Hematopoietic multipotent progenitor cell treated with erythropoietin and hydrocortisone succinate and interleukin-3 and kit ligand, for 17 days (in vitro differentiated cells): Measurements from ENCODE around the gene RSU1.

Source experiments
- DNase-seq: peaks from one replicate; pipeline ENCODE4 v3.0.0-alpha.2; 2015; ENCODE audit warnings: low spot score

The RSU1 gene

GRCh38 chr10:16674147-16674703 is 143.0 kb downstream of the RSU1 start:
- no peak for DNase-seq

GRCh38 chr10:16673443-16673842 is 143.8 kb downstream of the RSU1 start:
- no peak for DNase-seq

GRCh38 chr10:16663444-16663843 is 153.8 kb downstream of the RSU1 start:
- DNase-seq: no peak

GRCh38 chr10:16662923-16663322 is 154.3 kb downstream of the RSU1 start:
- DNase-seq: no peak

GRCh38 chr10:16656895-16657294 is 160.3 kb downstream of the RSU1 start:
- DNase-seq: no peak

- no peak for DNase-seq
Measured at GRCh38 chr10:16653224-16653623, 164.0 kb downstream of the RSU1 start.

- DNase-seq: no peak
Measured at GRCh38 chr10:16652154-16652553, 165.1 kb downstream of the RSU1 start.

GRCh38 chr10:16649757-16650156 is 167.5 kb downstream of the RSU1 start:
- no peak for DNase-seq

- no peak for DNase-seq
Measured at GRCh38 chr10:16648366-16648765, 168.9 kb downstream of the RSU1 start.

GRCh38 chr10:16646181-16647059 is 170.8 kb downstream of the RSU1 start:
- DNase-seq: no peak

- no peak for DNase-seq
Measured at GRCh38 chr10:16644146-16644545, 173.1 kb downstream of the RSU1 start.

GRCh38 chr10:16643502-16643901 is 173.7 kb downstream of the RSU1 start:
- no peak for DNase-seq

- DNase-seq: no peak
Measured at GRCh38 chr10:16640153-16640552, 177.1 kb downstream of the RSU1 start.

GRCh38 chr10:16639471-16639870 is 177.8 kb downstream of the RSU1 start:
- no peak for DNase-seq

- no peak for DNase-seq
Measured at GRCh38 chr10:16632996-16633395, 184.2 kb downstream of the RSU1 start.

- no peak for DNase-seq
Measured at GRCh38 chr10:16626697-16627096, 190.5 kb downstream of the RSU1 start.

- DNase-seq: no peak
Measured at GRCh38 chr10:16612981-16613355, 204.3 kb downstream of the RSU1 start.

- no peak for DNase-seq
Measured at GRCh38 chr10:16612115-16612980, 204.9 kb downstream of the RSU1 start.

- DNase-seq: no peak
Measured at GRCh38 chr10:16611037-16611436, 206.2 kb downstream of the RSU1 start.

GRCh38 chr10:16609211-16609610 is 208.0 kb downstream of the RSU1 start:
- DNase-seq: no peak

GRCh38 chr10:16606923-16607322 is 210.3 kb downstream of the RSU1 start:
- no peak for DNase-seq

- no peak for DNase-seq
Measured at GRCh38 chr10:16606421-16606820, 210.8 kb downstream of the RSU1 start.

GRCh38 chr10:16603308-16603707 is 213.9 kb downstream of the RSU1 start:
- DNase-seq: no peak
